ENCODE data around the gene DAB1.

DAB1 gene

DNA sequence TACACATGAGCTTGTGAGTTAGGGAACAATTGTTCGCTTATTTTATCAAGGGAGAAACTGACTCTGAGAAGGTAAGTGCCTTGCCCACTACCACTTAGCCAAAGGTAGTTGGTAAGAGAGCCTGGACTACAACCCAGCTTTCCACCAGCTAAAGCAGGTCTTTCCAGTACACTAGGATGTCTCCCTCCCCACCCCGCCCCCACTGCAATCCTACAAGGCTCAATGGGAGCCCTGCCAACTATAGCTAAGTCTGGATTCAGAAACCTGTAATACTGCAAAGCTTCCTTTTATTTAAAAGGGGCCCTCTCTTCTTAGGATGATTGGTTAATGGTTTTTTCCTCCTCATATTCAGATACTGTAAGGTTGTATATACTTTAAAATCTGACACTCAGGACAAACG is 356.0 kb downstream of the DAB1 start:
- Histone ChIP-seq H3K36me3 (ENCODE audit: control insufficient read depth, low read length) (no peaks in the 10 kb centered on the region), H4K20me1 (ENCODE audit: control insufficient read depth, insufficient read depth, low read depth, low read length) (no peaks in the 10 kb centered on the region), H3K4me1 (ENCODE audit: control insufficient read depth, low read length) (no peaks in the 10 kb centered on the region), H3F3A (ENCODE audit: control insufficient read depth, insufficient read depth) (no peaks in the 10 kb centered on the region), H3K4me2 (ENCODE audit: low read length) (no peak overlapping the region), H3K4me3 (ENCODE audit: low read length) (no peak overlapping the region), H3K9me3 (ENCODE audit: control insufficient read depth, insufficient read depth, low read length) (no peaks in the 10 kb centered on the region), H3K9me2 (replicated peaks; ENCODE audit: control insufficient read depth, low read length) (no peaks in the 10 kb centered on the region), H3K27ac (ENCODE audit: low read depth, low read length) (no peak overlapping the region), H3K79me2 (ENCODE audit: control insufficient read depth, low read length) (no peaks in the 10 kb centered on the region), H3K27me3 (ENCODE audit: control insufficient read depth, low read length) (no peaks in the 10 kb centered on the region)
- no peak for TF ChIP-seq CTCF (IDR thresholded peaks at IDR 0.05; ENCODE audit: low read depth, low read length, poor library complexity, severe bottlenecking)
- TF ChIP-seq EZH2phosphoT487 (IDR thresholded peaks at IDR 0.05; ENCODE audit: borderline replicate concordance, low read length): no peak

- Histone ChIP-seq H3K9me2 (replicated peaks; ENCODE audit: control insufficient read depth, low read length) (no peaks in the 10 kb centered on the region), H3K4me3 (ENCODE audit: low read length) (no peak overlapping the region)
Measured at GRCh38 chr1:57066980-57067610, 356.8 kb downstream of the DAB1 start.

GRCh38 chr1:57065442-57065841 is 358.4 kb downstream of the DAB1 start:
- Histone ChIP-seq H3K4me1 (ENCODE audit: control insufficient read depth, low read length) (no peaks in the 10 kb centered on the region), H3K27ac (ENCODE audit: low read depth, low read length) (no peak overlapping the region), H3K36me3 (ENCODE audit: control insufficient read depth, low read length) (no peaks in the 10 kb centered on the region), H3K4me2 (ENCODE audit: low read length) (no peak overlapping the region), H3K9me3 (ENCODE audit: control insufficient read depth, insufficient read depth, low read length) (no peaks in the 10 kb centered on the region), H3K4me3 (ENCODE audit: low read length) (no peak overlapping the region), H4K20me1 (ENCODE audit: control insufficient read depth, insufficient read depth, low read depth, low read length) (no peaks in the 10 kb centered on the region), H3K79me2 (ENCODE audit: control insufficient read depth, low read length) (no peaks in the 10 kb centered on the region), H3F3A (ENCODE audit: control insufficient read depth, insufficient read depth) (no peaks in the 10 kb centered on the region), H3K27me3 (ENCODE audit: control insufficient read depth, low read length) (no peaks in the 10 kb centered on the region), H3K9me2 (replicated peaks; ENCODE audit: control insufficient read depth, low read length) (no peaks in the 10 kb centered on the region)
- TF ChIP-seq EZH2phosphoT487 (IDR thresholded peaks at IDR 0.05; ENCODE audit: borderline replicate concordance, low read length) (no peak), CTCF (IDR thresholded peaks at IDR 0.05; ENCODE audit: low read depth, low read length, poor library complexity, severe bottlenecking) (no peak)

More at GRCh38 chr1:57066980-57067610, 356.8 kb downstream of the DAB1 start:
- no peaks in the 10 kb centered on the region for H3K9me3 ChIP-seq (ENCODE audit: control insufficient read depth, insufficient read depth, low read length)
- H4K20me1 ChIP-seq (ENCODE audit: control insufficient read depth, insufficient read depth, low read depth, low read length): no peaks in the 10 kb centered on the region
- no peak overlapping the region for H3K4me2 ChIP-seq (ENCODE audit: low read length)
- H3K79me2 ChIP-seq (ENCODE audit: control insufficient read depth, low read length): no peaks in the 10 kb centered on the region
- no peak overlapping the region for H3K27ac ChIP-seq (ENCODE audit: low read depth, low read length)
- H3K4me1 ChIP-seq (ENCODE audit: control insufficient read depth, low read length): no peaks in the 10 kb centered on the region
- no peaks in the 10 kb centered on the region for H3K27me3 ChIP-seq (ENCODE audit: control insufficient read depth, low read length)
- H3K36me3 ChIP-seq (ENCODE audit: control insufficient read depth, low read length): no peaks in the 10 kb centered on the region
- no peaks in the 10 kb centered on the region for H3F3A ChIP-seq (ENCODE audit: control insufficient read depth, insufficient read depth)
- no peak for TF ChIP-seq EZH2phosphoT487 (IDR thresholded peaks at IDR 0.05; ENCODE audit: borderline replicate concordance, low read length)
- TF ChIP-seq CTCF (IDR thresholded peaks at IDR 0.05; ENCODE audit: low read depth, low read length, poor library complexity, severe bottlenecking): no peak

All from DOHH2 (cell line).